Activated naive CD4-positive, alpha-beta T cell treated with anti-CD3 and anti-CD28 coated beads, Interleukin-2, amount 10 ng/mL, durations not matched to agents 7 days and 5 days (primary cell): ENCODE results near the gene NUP205.

Experiments
- CTCF ChIA-PET: fragments of 350-600 bp; sonication (Branson Sonifier 250); formaldehyde crosslinking; loops from one replicate; lab custom pipeline; 2021; ENCODE audit warnings: antibody characterized with exemption; lab: Charles Lee
- DNase-seq: peaks from one replicate; pipeline ENCODE4 v3.0.0-alpha.2; 2020
- H3K27ac Mint-ChIP-seq: one replicate; pipeline ENCODE4 v1.8.0; 2021; ENCODE audit warnings: mild to moderate bottlenecking, moderate library complexity, mixed read lengths
- H3K27me3 Mint-ChIP-seq: one replicate; pipeline ENCODE4 v1.8.0; 2021; ENCODE audit warnings: mild to moderate bottlenecking, mixed read lengths
- H3K36me3 Mint-ChIP-seq: one replicate; pipeline ENCODE4 v1.8.0; 2021; ENCODE audit warnings: mixed read lengths
- H3K4me1 Mint-ChIP-seq: one replicate; pipeline ENCODE4 v1.8.0; 2021; ENCODE audit warnings: mixed read lengths
- H3K4me3 Mint-ChIP-seq: one replicate; pipeline ENCODE4 v1.8.0; 2021; ENCODE audit warnings: mild to moderate bottlenecking, moderate library complexity, mixed read lengths
- H3K9me3 Mint-ChIP-seq: one replicate; pipeline ENCODE4 v1.8.0; 2021; ENCODE audit warnings: mixed read lengths

The NUP205 gene

GRCh38 chr7:135560631-135561030 is 2.9 kb downstream of the NUP205 start:
- no peak for DNase-seq
- Mint-ChIP-seq H3K9me3 (no peaks in the 10 kb centered on the region), H3K27ac (peak overlapping the region; percentile 44), H3K36me3 (peaks cover 13% of the 10 kb centered on the region), H3K4me3 (peak overlapping the region; percentile 16), H3K27me3 (no peaks in the 10 kb centered on the region), H3K4me1 (peaks cover 26% of the 10 kb centered on the region)
- CTCF ChIA-PET: no interaction called here

- no peak overlapping the region for H3K27ac Mint-ChIP-seq
- H3K9me3 Mint-ChIP-seq: no peaks in the 10 kb centered on the region
- H3K4me3 Mint-ChIP-seq: no peak overlapping the region
- DNase-seq: no peak
- H3K36me3 Mint-ChIP-seq: peaks cover 17% of the 10 kb centered on the region
- H3K27me3 Mint-ChIP-seq: no peaks in the 10 kb centered on the region
- H3K4me1 Mint-ChIP-seq: peaks cover 19% of the 10 kb centered on the region
- CTCF ChIA-PET: interaction anchor here (1.2 kb wide), 1 partner anchor 83 kb away, joined by 3 read pairs; no protein-coding TSS in a partner anchor
These were observed 5.0 kb downstream of the NUP205 start for GRCh38 chr7:135562720-135563119.

- Mint-ChIP-seq H3K36me3 (peaks cover 45% of the 10 kb centered on the region), H3K27me3 (no peaks in the 10 kb centered on the region), H3K27ac (no peak overlapping the region), H3K4me3 (no peak overlapping the region), H3K4me1 (peaks cover 17% of the 10 kb centered on the region), H3K9me3 (peaks cover 4% of the 10 kb centered on the region)
- DNase-seq: no peak
- CTCF ChIA-PET: interaction anchor here (0.7 kb wide), 1 partner anchor 48 kb away, joined by 3 read pairs; no protein-coding TSS in a partner anchor
These were observed 14.1 kb downstream of the NUP205 start for GRCh38 chr7:135571834-135572233.

- Mint-ChIP-seq H3K4me1 (peaks cover 17% of the 10 kb centered on the region), H3K9me3 (peaks cover 4% of the 10 kb centered on the region), H3K27ac (no peak overlapping the region), H3K4me3 (no peak overlapping the region), H3K27me3 (no peaks in the 10 kb centered on the region), H3K36me3 (peaks cover 56% of the 10 kb centered on the region)
- DNase-seq: no peak
- CTCF ChIA-PET: interaction anchor here (0.6 kb wide), 1 partner anchor 51 kb away, joined by 3 read pairs; no protein-coding TSS in a partner anchor
These were observed 15.8 kb downstream of the NUP205 start for GRCh38 chr7:135573541-135573940.

- peak; percentile 29 for DNase-seq
- CTCF ChIA-PET: no interaction called here
- Mint-ChIP-seq H3K27ac (peak overlapping the region; percentile 87), H3K9me3 (peaks cover 4% of the 10 kb centered on the region), H3K4me1 (peaks cover 15% of the 10 kb centered on the region), H3K36me3 (peaks cover 63% of the 10 kb centered on the region), H3K4me3 (no peak overlapping the region), H3K27me3 (no peaks in the 10 kb centered on the region)
These were observed 17.6 kb downstream of the NUP205 start for GRCh38 chr7:135575296-135575695.

- DNase-seq: no peak
- Mint-ChIP-seq H3K9me3 (peaks cover 4% of the 10 kb centered on the region), H3K27me3 (no peaks in the 10 kb centered on the region), H3K4me3 (no peak overlapping the region), H3K4me1 (peaks cover 15% of the 10 kb centered on the region), H3K36me3 (peaks cover 61% of the 10 kb centered on the region), H3K27ac (no peak overlapping the region)
- CTCF ChIA-PET: no interaction called here
These were observed 20.9 kb downstream of the NUP205 start for GRCh38 chr7:135578569-135578968.

- no peak for DNase-seq
- Mint-ChIP-seq H3K4me1 (no peaks in the 10 kb centered on the region), H3K36me3 (peaks cover 44% of the 10 kb centered on the region), H3K27me3 (no peaks in the 10 kb centered on the region), H3K9me3 (no peaks in the 10 kb centered on the region), H3K4me3 (no peak overlapping the region), H3K27ac (no peak overlapping the region)
- CTCF ChIA-PET: interaction anchor here (0.7 kb wide), 1 partner anchor 125 kb away, joined by 3 read pairs; no protein-coding TSS in a partner anchor
These were observed 26.9 kb downstream of the NUP205 start for GRCh38 chr7:135584362-135585353.

- H3K4me3 Mint-ChIP-seq: no peak overlapping the region
- H3K36me3 Mint-ChIP-seq: peaks cover 42% of the 10 kb centered on the region
These were observed 39.6 kb downstream of the NUP205 start for GRCh38 chr7:135597181-135597925.

GRCh38 chr7:135597926-135598305 is 40.2 kb downstream of the NUP205 start:
- no peaks in the 10 kb centered on the region for H3K4me1 Mint-ChIP-seq
- H3K36me3 Mint-ChIP-seq: peaks cover 40% of the 10 kb centered on the region
- H3K9me3 Mint-ChIP-seq: no peaks in the 10 kb centered on the region
- H3K27me3 Mint-ChIP-seq: no peaks in the 10 kb centered on the region
- CTCF ChIA-PET: interaction anchor here (0.5 to 1.4 kb wide), 4 partner anchors 13 to 47 kb away, joined by 3 to 4 read pairs (median 4); no protein-coding TSS in a partner anchor
- no peak for DNase-seq
- no peak overlapping the region for H3K27ac Mint-ChIP-seq
- no peak overlapping the region for H3K4me3 Mint-ChIP-seq

More at GRCh38 chr7:135597181-135597925, 39.6 kb downstream of the NUP205 start:
- Mint-ChIP-seq H3K27me3 (no peaks in the 10 kb centered on the region), H3K27ac (no peak overlapping the region), H3K4me1 (no peaks in the 10 kb centered on the region), H3K9me3 (no peaks in the 10 kb centered on the region)
- CTCF ChIA-PET: interaction anchor here (0.5 to 1.4 kb wide), 4 partner anchors 18 to 48 kb away, joined by 3 to 4 read pairs (median 4); no protein-coding TSS in a partner anchor
- DNase-seq: no peak

- no peaks in the 10 kb centered on the region for H3K27me3 Mint-ChIP-seq
These were observed 41.8 kb downstream of the NUP205 start for GRCh38 chr7:135599471-135599870.

GRCh38 chr7:135600226-135600625 is 42.5 kb downstream of the NUP205 start:
- Mint-ChIP-seq H3K4me1 (no peaks in the 10 kb centered on the region), H3K27me3 (no peaks in the 10 kb centered on the region), H3K4me3 (no peak overlapping the region), H3K36me3 (peaks cover 40% of the 10 kb centered on the region), H3K27ac (no peak overlapping the region), H3K9me3 (no peaks in the 10 kb centered on the region)
- DNase-seq: no peak
- CTCF ChIA-PET: no interaction called here

More at GRCh38 chr7:135599471-135599870, 41.8 kb downstream of the NUP205 start:
- H3K4me3 Mint-ChIP-seq: no peak overlapping the region
- DNase-seq: no peak
- no peaks in the 10 kb centered on the region for H3K4me1 Mint-ChIP-seq
- H3K36me3 Mint-ChIP-seq: peaks cover 44% of the 10 kb centered on the region
- no peaks in the 10 kb centered on the region for H3K9me3 Mint-ChIP-seq
- no peak overlapping the region for H3K27ac Mint-ChIP-seq
- CTCF ChIA-PET: interaction anchor here (0.7 kb wide), 1 partner anchor 191 kb away, joined by 3 read pairs; no protein-coding TSS in a partner anchor

- CTCF ChIA-PET: interaction anchor here (0.7 to 1.9 kb wide), 2 partner anchors 20 to 44 kb away, joined by 4 to 6 read pairs; no protein-coding TSS in a partner anchor
- DNase-seq: no peak
- H3K36me3 Mint-ChIP-seq: peaks cover 38% of the 10 kb centered on the region
These were observed 43.5 kb downstream of the NUP205 start for GRCh38 chr7:135601182-135601581.

GRCh38 chr7:135602304-135602703 is 44.6 kb downstream of the NUP205 start:
- DNase-seq: no peak
- H3K9me3 Mint-ChIP-seq: no peaks in the 10 kb centered on the region
- CTCF ChIA-PET: interaction anchor here (0.7 to 1.9 kb wide), 3 partner anchors 12 to 43 kb away, joined by 3 to 7 read pairs (median 6); no protein-coding TSS in a partner anchor
- peaks cover 46% of the 10 kb centered on the region for H3K36me3 Mint-ChIP-seq
- H3K4me1 Mint-ChIP-seq: no peaks in the 10 kb centered on the region
- no peaks in the 10 kb centered on the region for H3K27me3 Mint-ChIP-seq
- no peak overlapping the region for H3K4me3 Mint-ChIP-seq
- H3K27ac Mint-ChIP-seq: no peak overlapping the region

More at GRCh38 chr7:135601182-135601581, 43.5 kb downstream of the NUP205 start:
- H3K9me3 Mint-ChIP-seq: no peaks in the 10 kb centered on the region
- H3K4me1 Mint-ChIP-seq: no peaks in the 10 kb centered on the region
- H3K27me3 Mint-ChIP-seq: no peaks in the 10 kb centered on the region
- H3K4me3 Mint-ChIP-seq: no peak overlapping the region
- no peak overlapping the region for H3K27ac Mint-ChIP-seq
